NT2/D1 (cell line): ENCODE results near the gene MUC5AC.

Source experiments
- SUZ12 ChIP-seq: IDR thresholded peaks from 2 replicates; pipeline ENCODE4 v1.6.1; 2011; ENCODE audit not compliant: insufficient read length, insufficient read depth; ENCODE audit errors: extremely low read depth
- YY1 ChIP-seq: IDR thresholded peaks from 2 replicates; pipeline ENCODE4 v1.6.1; 2011; ENCODE audit not compliant: insufficient read length, insufficient read depth
- ZNF274 ChIP-seq: IDR thresholded peaks from 2 replicates; pipeline ENCODE4 v1.6.1; 2011; ENCODE audit warnings: mild to moderate bottlenecking, low read depth, low read length

DNA sequence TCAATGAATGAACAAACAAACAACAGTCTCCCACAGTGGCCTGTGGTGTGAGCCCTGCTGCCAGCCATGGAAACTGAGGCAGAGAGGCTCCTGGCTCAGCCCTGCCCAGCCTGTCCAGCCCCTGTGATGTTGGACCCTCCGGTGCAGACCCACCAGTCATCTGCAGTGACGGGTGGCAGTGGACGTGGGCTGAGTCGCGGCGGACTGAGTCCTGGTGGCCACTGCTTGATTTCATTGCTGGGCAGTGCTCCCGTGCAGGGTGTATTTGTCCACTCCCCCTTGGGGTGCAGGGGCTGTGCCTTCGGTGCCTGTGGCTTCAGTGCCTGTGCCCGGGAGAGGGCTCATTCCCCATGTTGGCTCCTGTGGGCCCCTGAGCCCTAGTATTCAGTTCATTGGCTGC is 31.9 kb upstream of the MUC5AC start:
- TF ChIP-seq SUZ12 (no peak), ZNF274 (no peak), YY1 (no peak)
